HG03108 (cell line): Measurements from ENCODE around the gene NFE2.
A peak's percentile ranks its signal among the peaks of the same experiment; 100 is the strongest.
"Not testable (repeated sequence)": the region's sequence is repeated elsewhere in the genome, so short reads cannot be mapped to it uniquely, and the experiment has no call there.

ENCODE experiments used
- ATAC-seq: cut with Tn5 transposase; IDR thresholded peaks from one replicate; pipeline ENCODE4 v1.9.1; 2021; ENCODE audit warnings: moderate library complexity; ENCODE audit not compliant: unreplicated experiment

The NFE2 gene

DNA sequence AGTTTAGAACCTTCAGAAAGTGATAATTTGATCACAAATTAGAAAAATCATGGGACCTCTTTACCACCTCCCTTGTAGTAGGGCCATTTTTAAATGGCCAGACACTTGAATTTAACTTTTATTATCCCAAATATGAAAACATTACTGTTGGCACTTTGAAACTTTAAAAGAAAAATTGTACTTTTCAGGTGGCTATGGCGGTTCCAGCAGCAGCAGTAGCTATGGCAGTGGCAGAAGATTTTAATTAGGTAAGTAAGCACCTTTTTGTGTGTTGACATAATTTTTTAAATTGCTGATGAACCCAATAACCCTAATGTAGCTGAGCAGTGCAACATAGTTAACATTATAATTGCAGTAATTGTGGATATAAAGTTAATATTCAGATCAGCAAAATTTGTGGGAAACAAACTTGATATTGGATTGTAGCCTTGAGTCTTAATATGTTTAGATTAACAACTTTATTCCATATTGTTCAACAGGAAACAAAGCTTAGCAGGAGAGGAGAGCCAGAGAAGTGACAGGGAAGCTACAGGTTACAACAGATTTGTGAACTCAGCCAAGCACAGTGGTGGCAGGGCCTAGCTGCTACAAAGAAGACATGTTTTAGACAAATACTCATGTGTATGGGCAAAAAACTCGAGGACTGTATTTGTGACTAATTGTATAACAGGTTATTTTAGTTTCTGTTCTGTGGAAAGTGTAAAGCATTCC, 16.6 kb downstream of the NFE2 start:
- ATAC-seq: not testable (repeated sequence)

DNA sequence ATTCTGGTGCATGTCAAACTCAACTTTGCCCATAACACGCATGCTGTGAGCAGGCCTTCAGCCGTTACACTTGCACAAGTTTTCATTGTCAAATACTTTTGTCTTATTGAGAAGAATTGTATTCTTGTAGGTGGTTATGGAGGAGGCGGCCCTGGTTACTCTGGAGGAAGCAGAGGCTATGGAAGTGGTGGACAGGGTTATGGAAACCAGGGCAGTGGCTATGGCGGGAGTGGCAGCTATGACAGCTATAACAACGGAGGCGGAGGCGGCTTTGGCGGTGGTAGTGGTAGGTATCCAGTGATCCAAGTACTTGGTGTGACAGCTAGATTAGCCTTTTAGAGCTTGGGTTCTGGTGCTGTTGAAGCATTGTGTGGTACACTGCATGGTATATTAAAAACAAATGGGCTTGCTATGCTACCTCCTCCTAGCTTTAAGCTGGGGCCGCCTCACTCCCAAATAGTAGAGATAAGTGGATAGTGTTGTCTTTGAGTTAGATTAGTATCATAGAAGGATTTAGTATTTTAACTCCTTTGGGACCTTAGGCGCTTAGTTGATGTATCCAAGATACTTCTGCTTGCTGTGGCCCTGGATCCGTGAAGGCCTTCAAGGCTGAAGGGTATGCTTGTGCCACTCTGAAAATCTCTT, 17.7 kb downstream of the NFE2 start:
- no peak for ATAC-seq

DNA sequence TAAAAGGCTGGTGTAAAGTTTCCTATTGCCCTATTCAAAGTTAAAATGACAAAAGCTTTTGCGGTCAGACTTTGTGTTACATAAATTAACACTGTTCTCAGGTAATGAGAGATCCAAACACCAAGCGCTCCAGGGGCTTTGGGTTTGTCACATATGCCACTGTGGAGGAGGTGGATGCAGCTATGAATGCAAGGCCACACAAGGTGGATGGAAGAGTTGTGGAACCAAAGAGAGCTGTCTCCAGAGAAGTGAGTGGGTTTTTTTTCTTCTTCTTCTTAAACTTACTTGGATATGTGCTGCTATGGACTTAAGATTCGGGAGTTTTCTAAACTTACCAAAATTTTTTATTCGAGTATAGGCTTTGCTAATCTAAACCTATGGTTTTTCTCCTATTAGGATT, 19.1 kb downstream of the NFE2 start:
- ATAC-seq: not testable (repeated sequence)

- not testable (repeated sequence) for ATAC-seq
Measured at GRCh38 chr12:54281261-54281638, 19.6 kb downstream of the NFE2 start.

GRCh38 chr12:54280468-54281260, 20.2 kb downstream of the NFE2 start, which contains the start of gene HNRNPA1:
HNRNPA1 (plus strand) TSS chr12:54280726; CDS start chr12:54280808, 82 bp downstream.
- peak; percentile 91 for ATAC-seq

GRCh38 chr12:54279632-54280467, 21.0 kb downstream of the NFE2 start, which contains the start of gene CBX5:
CBX5 (minus strand) TSS chr12:54280122; CDS start chr12:54257650, 22,472 bp downstream.
- peak; percentile 74 for ATAC-seq

- no peak for ATAC-seq
Measured at GRCh38 chr12:54279227-54279631, 21.6 kb downstream of the NFE2 start.

- no peak for ATAC-seq
Measured at GRCh38 chr12:54277823-54278276, 23.0 kb downstream of the NFE2 start.

DNA sequence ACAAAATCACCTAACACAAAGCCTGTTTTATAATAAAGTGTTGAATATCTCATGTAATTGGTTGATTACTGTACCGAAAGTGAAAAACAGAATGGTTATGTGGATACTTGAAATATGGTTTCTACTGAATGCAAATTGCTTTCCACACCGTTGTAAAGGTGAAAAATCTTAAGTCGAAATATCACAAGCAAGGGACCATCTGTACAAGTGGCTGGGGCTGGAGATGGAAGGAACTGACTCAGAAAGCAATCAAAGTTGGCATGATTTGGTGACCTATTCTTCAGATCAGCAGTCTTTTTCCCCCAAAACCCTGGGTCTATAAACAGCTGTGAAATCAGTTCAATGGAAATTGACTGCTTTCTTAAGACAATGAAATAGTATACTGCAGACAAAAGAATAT, 24.4 kb downstream of the NFE2 start:
- no peak for ATAC-seq

GRCh38 chr12:54273981-54274380, 26.8 kb downstream of the NFE2 start:
- no peak for ATAC-seq

GRCh38 chr12:54272214-54272613, 28.6 kb downstream of the NFE2 start:
- ATAC-seq: no peak

DNA sequence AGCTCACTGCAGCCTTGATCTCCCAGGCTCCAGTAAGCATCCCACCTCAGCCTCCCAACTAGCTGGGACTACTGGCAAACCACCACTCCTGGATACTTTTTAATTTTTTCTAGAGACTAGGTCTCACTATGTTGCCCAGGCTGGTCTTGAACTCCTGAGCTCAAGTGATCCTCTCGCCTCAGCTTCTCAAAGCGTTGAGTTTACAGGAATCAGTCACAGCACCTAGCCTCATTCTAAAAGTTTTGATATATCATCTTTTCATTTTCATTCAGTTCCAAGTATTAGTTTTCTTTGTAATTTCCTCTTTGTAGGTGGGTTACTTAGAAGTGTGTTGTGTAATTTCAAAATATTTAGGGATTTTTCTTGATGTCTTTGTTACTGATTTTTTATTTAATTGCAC, 30.5 kb downstream of the NFE2 start:
- no peak for ATAC-seq

- ATAC-seq: no peak
Measured at GRCh38 chr12:54266852-54267251, 34.0 kb downstream of the NFE2 start.

GRCh38 chr12:54265364-54265812, 35.4 kb downstream of the NFE2 start:
- no peak for ATAC-seq

GRCh38 chr12:54262403-54262925, 38.4 kb downstream of the NFE2 start:
- ATAC-seq: no peak

DNA sequence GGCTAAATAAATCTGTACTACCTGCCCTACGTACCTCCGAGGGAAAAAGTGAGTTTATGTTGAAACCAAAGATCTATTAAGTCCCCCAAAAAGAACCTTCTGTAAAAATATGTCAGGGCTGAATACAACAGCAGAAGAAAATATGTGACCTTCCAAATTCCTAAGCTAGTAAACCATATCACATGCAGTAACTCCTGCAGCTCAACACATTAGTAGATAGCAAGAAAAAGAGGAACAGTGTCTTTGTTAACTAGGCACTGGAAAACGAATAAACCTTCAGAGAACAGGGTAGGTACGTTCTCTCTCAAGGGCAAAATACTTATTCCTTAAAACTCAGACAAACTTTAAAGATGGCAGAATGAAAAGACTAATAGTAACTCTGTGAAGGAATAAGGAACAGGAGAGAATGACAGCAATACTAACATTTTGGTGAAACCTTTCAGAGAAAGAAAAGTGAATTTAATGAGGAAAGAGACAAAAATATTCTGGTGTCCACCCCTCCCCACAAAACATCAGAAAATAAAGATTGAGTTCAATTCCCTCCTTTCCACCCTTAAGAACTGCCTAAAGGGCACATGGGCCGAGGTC, 38.9 kb downstream of the NFE2 start:
- no peak for ATAC-seq

DNA sequence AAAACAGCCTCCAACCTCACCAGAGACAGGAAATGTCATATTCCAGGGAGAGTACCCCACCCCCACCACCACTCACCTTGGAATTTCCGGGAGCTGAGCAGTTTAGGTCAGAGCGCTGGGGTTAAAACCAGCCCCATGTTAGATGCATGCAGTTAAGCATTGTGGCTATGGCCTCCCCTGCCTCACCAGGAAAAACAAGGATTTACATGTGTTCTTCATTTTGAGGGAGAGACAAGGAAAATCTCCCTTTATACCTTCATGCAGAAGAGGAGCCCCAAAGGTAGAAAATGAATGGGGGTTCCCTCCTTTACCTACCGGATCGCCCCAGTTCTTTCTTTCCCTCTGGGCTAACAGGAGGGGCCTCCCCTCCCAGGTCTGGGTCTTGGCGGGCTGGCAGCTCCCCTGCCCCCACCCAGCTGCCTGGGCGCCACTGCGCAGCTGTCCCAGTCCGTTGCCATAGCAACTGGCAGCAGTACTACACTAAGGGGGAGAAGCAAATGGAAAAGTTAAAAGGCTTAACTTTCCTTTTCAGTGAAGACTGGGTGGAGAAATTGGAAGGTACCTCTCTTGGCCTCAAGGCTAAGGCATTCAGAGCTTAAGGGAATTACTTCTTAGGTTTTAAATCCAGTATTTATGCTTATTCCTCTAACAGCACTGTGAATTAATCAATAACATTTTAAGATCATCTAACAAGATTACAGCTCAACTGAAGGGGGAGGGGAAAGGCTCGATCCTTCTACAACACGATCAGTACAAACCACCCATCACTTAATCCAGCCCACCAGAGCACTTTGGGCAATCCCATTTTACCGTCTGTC, 41.4 kb downstream of the NFE2 start:
- ATAC-seq: peak; percentile 91

GRCh38 chr12:54258201-54258681, 42.6 kb downstream of the NFE2 start:
- ATAC-seq: no peak

DNA sequence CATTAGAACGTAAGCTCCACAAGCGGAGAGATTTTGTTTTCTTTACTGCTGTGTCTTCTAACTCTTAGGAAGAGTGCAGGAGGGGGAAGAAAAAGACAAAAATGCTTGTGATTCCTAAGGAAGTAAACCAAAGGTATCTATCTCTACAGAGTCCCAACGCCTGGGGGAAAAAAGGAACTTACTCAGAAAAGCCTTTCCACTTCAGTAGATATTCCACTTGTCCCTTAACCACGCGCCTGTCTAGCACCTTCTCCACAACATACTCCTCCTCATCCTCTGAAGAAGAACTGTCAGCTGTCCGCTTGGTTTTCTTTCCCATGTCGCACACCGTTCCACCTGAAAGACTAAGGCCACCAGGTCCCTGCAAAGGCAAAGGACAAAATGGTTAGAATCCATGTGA, 43.5 kb downstream of the NFE2 start:
- no peak for ATAC-seq
